Measurements from ENCODE around the gene CSTB. TPM values are rescaled to one million over a fixed set of nuclear protein-coding genes. Genes with fewer than 3 reads are reported as not detected.

The CSTB gene
- total RNA-seq, 1 experiment from 2014 or later: 23.1 TPM

- no peak for DNase-seq (ENCODE audit: low read depth)
- in situ Hi-C loops (cut with HindIII; ENCODE audit: low pct_unique_long_range_greater_than_20kb, low sequenced_read_pairs): no loop called here
Observed at GRCh38 chr21:43812139-43812821, 36.2 kb upstream of the CSTB start.

- no peak for DNase-seq (ENCODE audit: low read depth)
- in situ Hi-C loops (cut with HindIII; ENCODE audit: low pct_unique_long_range_greater_than_20kb, low sequenced_read_pairs): no loop called here
Observed at GRCh38 chr21:43811262-43812105, 35.4 kb upstream of the CSTB start.

GRCh38 chr21:43810505-43811261 is 34.6 kb upstream of the CSTB start:
- in situ Hi-C loops (cut with HindIII; ENCODE audit: low pct_unique_long_range_greater_than_20kb, low sequenced_read_pairs): no loop called here
- DNase-seq (ENCODE audit: low read depth): peak; percentile 58

- no peak for DNase-seq (ENCODE audit: low read depth)
- in situ Hi-C loops (cut with HindIII; ENCODE audit: low pct_unique_long_range_greater_than_20kb, low sequenced_read_pairs): no loop called here
Observed at GRCh38 chr21:43809853-43810504, 33.9 kb upstream of the CSTB start.

GRCh38 chr21:43809346-43809799 is 33.3 kb upstream of the CSTB start:
- in situ Hi-C loops (cut with HindIII; ENCODE audit: low pct_unique_long_range_greater_than_20kb, low sequenced_read_pairs): no loop called here
- no peak for DNase-seq (ENCODE audit: low read depth)

GRCh38 chr21:43808832-43809251 is 32.7 kb upstream of the CSTB start:
- in situ Hi-C loops (cut with HindIII; ENCODE audit: low pct_unique_long_range_greater_than_20kb, low sequenced_read_pairs): no loop called here
- DNase-seq (ENCODE audit: low read depth): no peak

GRCh38 chr21:43808367-43808766 is 32.3 kb upstream of the CSTB start:
- DNase-seq (ENCODE audit: low read depth): no peak
- in situ Hi-C loops (cut with HindIII; ENCODE audit: low pct_unique_long_range_greater_than_20kb, low sequenced_read_pairs): no loop called here

DNA sequence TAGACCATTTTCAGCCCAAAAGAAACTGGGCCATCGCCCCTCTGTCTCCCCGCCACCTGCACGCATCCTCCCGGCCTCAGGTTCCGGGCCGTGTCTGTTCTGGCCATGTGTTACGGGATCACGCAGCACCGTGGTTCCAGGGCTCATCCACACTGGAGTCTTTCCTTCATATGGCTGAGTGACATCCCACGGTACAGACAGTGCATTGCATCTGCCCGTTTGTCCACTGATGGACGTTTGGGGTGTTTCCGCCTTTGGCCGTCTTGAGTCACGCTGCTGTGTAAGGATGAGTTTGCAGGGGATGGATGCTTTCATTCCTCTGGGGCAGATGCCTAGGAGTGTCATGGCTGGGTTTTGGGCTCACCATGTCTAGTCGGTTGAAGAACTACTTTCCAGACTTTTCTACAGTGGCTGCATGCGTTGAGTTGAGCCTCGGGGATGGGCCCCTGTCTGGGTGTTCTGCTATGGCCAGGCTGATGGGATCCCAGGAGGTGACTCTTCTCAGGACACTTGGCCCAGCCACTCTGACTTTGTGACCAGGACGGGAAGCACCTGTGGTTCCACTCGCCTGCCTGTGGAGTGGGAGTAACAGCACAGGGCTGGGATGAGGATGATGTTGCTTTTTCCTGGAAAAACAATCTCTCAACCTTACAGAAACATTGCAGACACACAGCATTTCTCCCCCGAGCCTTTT is 30.1 kb upstream of the CSTB start:
- in situ Hi-C loops (cut with HindIII; ENCODE audit: low pct_unique_long_range_greater_than_20kb, low sequenced_read_pairs): no loop called here
- no peak for DNase-seq (ENCODE audit: low read depth)

DNA sequence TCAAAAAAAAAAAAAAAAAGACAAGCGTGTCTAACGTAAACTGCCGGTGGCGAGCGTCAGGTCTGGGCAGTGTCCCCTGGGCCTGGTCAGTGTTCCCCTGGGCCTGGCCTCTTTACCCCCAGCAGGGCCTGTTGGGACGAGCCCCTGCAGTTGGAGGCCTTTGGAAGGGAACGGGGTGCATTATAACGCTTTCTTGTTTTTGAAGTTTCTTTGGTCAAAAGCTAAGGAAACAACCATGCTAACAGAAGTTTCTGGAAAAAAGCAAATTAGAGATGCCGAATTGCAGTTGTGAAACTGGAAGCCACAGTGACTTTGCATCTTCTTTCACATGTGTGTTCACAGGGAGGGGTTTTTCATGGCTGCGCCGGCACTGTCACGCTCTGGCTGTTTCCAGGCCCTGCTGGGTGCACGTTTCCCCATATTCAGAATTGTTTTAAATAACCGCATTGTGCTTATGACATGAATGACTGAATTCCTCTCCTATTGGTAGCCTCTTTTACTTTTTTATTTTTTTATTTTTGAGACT is 29.2 kb upstream of the CSTB start:
- in situ Hi-C loops (cut with HindIII; ENCODE audit: low pct_unique_long_range_greater_than_20kb, low sequenced_read_pairs): no loop called here
- no peak for DNase-seq (ENCODE audit: low read depth)

- DNase-seq (ENCODE audit: low read depth): no peak
- in situ Hi-C loops (cut with HindIII; ENCODE audit: low pct_unique_long_range_greater_than_20kb, low sequenced_read_pairs): no loop called here
Observed at GRCh38 chr21:43803558-43804300, 27.6 kb upstream of the CSTB start.

DNA sequence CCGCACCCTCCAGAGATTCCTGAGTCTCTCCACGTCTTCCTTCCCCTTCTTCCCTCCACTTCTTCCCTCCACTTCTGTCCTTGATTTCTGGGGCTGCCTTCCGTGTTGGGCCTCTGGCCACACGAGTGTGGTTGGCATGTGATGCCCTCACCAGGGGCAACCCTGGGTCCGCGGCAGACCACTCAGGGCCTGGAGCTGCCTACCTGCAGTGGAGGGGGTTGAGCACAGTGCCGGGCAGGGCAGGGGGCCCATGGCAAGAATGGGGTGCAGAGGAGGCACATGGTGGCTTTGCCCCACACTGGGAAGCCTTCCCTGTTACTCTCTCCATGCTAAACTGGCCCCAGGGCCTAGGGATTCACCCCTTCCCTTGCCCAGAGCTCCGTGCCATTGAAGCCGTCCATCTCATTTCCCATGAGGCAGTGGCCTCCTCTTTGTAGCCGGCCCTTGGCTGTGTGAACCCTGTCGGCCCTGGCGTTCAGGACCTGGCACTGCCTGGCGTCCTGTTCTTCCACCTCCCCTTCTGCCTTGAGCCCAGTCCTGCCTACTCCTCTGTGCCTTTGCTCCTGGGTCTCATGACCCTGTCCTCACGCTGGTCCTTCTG is 26.7 kb upstream of the CSTB start:
- in situ Hi-C loops (cut with HindIII; ENCODE audit: low pct_unique_long_range_greater_than_20kb, low sequenced_read_pairs): no loop called here
- no peak for DNase-seq (ENCODE audit: low read depth)

DNA sequence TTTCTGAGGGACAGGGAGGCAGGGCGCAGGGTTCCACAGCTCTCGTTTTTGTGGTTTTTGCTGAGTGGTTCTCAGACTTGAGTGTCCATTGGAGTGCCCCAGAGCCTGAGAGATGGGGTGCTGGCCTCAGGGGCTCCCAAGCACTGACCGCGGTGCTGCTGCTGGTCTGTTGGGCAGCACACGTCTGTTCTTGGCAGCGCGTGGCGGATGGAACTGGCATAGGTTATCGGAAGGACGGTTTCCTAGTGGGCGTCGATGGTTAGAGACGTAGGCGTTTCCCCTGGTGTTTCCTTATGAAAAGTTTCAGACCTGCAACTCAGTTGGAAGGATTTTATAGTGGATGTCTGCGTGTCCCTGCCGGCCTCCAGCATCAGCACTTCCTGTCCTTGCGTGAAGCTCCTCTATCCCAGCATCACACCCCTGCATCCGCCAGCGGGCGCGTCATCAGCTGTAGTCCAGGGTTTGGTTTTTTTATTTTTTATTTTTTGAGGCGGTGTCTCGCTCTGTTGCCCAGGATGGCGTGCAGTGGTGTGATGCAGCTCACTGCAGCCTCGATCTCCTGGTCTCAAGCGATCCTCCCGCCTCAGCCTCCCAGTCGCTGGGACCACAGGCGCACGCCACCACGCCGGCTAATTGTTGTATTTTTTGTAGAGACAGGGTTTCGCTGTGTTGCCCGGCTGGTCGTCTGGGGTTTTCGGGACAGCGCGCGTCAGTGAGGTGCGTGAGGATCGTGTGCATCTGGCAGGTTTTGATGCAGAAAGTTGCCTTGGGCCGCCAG is 25.1 kb upstream of the CSTB start:
- DNase-seq (ENCODE audit: low read depth): no peak
- in situ Hi-C loops (cut with HindIII; ENCODE audit: low pct_unique_long_range_greater_than_20kb, low sequenced_read_pairs): no loop called here

DNA sequence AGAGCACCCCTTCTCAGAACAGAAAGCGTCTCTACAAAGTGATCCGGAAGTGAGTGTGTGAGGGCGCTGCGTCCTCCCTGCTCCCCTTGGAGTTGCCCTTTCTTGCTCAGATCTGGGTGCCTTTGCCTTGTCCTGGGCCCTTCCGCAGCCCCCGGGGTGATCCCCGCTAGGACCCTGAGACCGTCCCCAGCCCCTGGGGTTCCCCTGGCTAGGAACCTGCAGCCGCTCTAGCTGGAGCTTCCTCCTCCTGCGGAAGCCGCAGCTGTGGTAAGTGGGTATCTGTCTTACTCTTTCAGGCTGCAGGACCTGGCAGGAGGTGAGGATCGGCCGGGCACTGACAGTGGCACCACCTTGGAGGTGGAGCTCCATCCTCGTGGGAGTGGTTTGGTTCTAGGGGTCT is 24.5 kb upstream of the CSTB start:
- in situ Hi-C loops (cut with HindIII; ENCODE audit: low pct_unique_long_range_greater_than_20kb, low sequenced_read_pairs): no loop called here
- no peak for DNase-seq (ENCODE audit: low read depth)

- no peak for DNase-seq (ENCODE audit: low read depth)
- in situ Hi-C loops (cut with HindIII; ENCODE audit: low pct_unique_long_range_greater_than_20kb, low sequenced_read_pairs): no loop called here
Observed at GRCh38 chr21:43800124-43800523, 24.0 kb upstream of the CSTB start.

- in situ Hi-C loops (cut with HindIII; ENCODE audit: low pct_unique_long_range_greater_than_20kb, low sequenced_read_pairs): no loop called here
Observed at GRCh38 chr21:43799301-43799840, 23.3 kb upstream of the CSTB start.

More at GRCh38 chr21:43799301-43799840, 23.3 kb upstream of the CSTB start:
- no peak for DNase-seq (ENCODE audit: low read depth)

Data from Caki2 (cell line).